Astrocyte (in vitro differentiated cells and primary cell): ENCODE measurements around the gene SCN10A. TPM values are rescaled to one million over a fixed set of nuclear protein-coding genes. Genes with fewer than 3 reads are reported as not detected.

Experiments
- DNase-seq: peaks from one replicate; pipeline ENCODE4 v3.0.0-alpha.2; 2010; ENCODE audit warnings: low read depth
- FAIRE-seq: peaks from 2 replicates; lab custom pipeline; 2011; peaks lifted over from hg19 to GRCh38; lab: Jason Lieb, UNC
- H2AFZ ChIP-seq: 2 replicates; pipeline ENCODE4 v1.6.0; 2012; ENCODE audit warnings: low read depth, low read length, inconsistent platforms
- H3K27ac ChIP-seq: 2 replicates; pipeline ENCODE4 v1.5.1; 2011; ENCODE audit warnings: low read depth, low read length, inconsistent platforms
- H3K27me3 ChIP-seq: 2 replicates; pipeline ENCODE4 v1.6.0; 2011; ENCODE audit warnings: low read length, inconsistent platforms; ENCODE audit not compliant: insufficient read depth
- H3K36me3 ChIP-seq: 2 replicates; pipeline ENCODE4 v1.5.1; 2011; ENCODE audit warnings: low read length, inconsistent platforms; ENCODE audit not compliant: insufficient read depth
- H3K4me1 ChIP-seq: 2 replicates; pipeline ENCODE4 v1.5.1; 2011; ENCODE audit warnings: low read length, inconsistent platforms; ENCODE audit not compliant: insufficient read depth
- H3K4me2 ChIP-seq: 2 replicates; pipeline ENCODE4 v1.6.0; 2012; ENCODE audit warnings: low read length, inconsistent platforms
- H3K4me3 ChIP-seq: 2 replicates; pipeline ENCODE4 v1.5.1; 2011; ENCODE audit warnings: low read depth, mild to moderate bottlenecking, low read length, inconsistent platforms; ENCODE audit not compliant: insufficient read depth
- H3K79me2 ChIP-seq: 2 replicates; pipeline ENCODE4 v1.6.0; 2012; ENCODE audit warnings: mild to moderate bottlenecking, low read length, inconsistent platforms; ENCODE audit not compliant: insufficient read depth
- H3K9ac ChIP-seq: 2 replicates; pipeline ENCODE4 v1.6.0; 2012; ENCODE audit warnings: mild to moderate bottlenecking, low read length, inconsistent platforms
- H3K9me3 ChIP-seq: 2 replicates; pipeline ENCODE4 v1.5.1; 2012; ENCODE audit warnings: low read depth, mild to moderate bottlenecking, low read length, inconsistent platforms; ENCODE audit not compliant: insufficient read depth
- H4K20me1 ChIP-seq: 2 replicates; pipeline ENCODE4 v1.6.0; 2012; ENCODE audit warnings: low read length, inconsistent platforms; ENCODE audit not compliant: insufficient read depth
- H3K27ac Mint-ChIP-seq: one replicate; pipeline ENCODE4 v1.8.0; 2021; ENCODE audit warnings: mild to moderate bottlenecking, mixed read lengths; ENCODE audit not compliant: unreplicated experiment
- H3K27me3 Mint-ChIP-seq: one replicate; pipeline ENCODE4 v1.8.0; 2021; ENCODE audit warnings: low read depth, mixed read lengths; ENCODE audit not compliant: unreplicated experiment
- H3K36me3 Mint-ChIP-seq: one replicate; pipeline ENCODE4 v1.8.0; 2021; ENCODE audit warnings: low read depth, mixed read lengths; ENCODE audit not compliant: unreplicated experiment
- H3K4me1 Mint-ChIP-seq: one replicate; pipeline ENCODE4 v1.8.0; 2021; ENCODE audit warnings: low read depth, mixed read lengths; ENCODE audit not compliant: unreplicated experiment
- H3K4me3 Mint-ChIP-seq: one replicate; pipeline ENCODE4 v1.8.0; 2021; ENCODE audit warnings: mild to moderate bottlenecking, moderate library complexity, mixed read lengths; ENCODE audit not compliant: unreplicated experiment
- H3K9me3 Mint-ChIP-seq: one replicate; pipeline ENCODE4 v1.8.0; 2021; ENCODE audit warnings: mild to moderate bottlenecking, mixed read lengths; ENCODE audit not compliant: unreplicated experiment
- CTCF ChIP-seq: IDR thresholded peaks from 2 replicates; pipeline ENCODE4 v1.5.1; 2011; ENCODE audit warnings: low read depth, mild to moderate bottlenecking, inconsistent platforms, low read length, moderate library complexity; ENCODE audit not compliant: insufficient read depth
- EZH2 ChIP-seq: IDR thresholded peaks from 2 replicates; pipeline ENCODE4 v1.6.1; 2012; ENCODE audit warnings: mild to moderate bottlenecking, low read length, inconsistent platforms; ENCODE audit not compliant: insufficient read depth
- total RNA-seq: library from RNA; stranded (reverse); gene quantifications from 2 replicates; pipeline ENCODE4 v1.2.1, GENCODE V29; 2021

Gene SCN10A
- total RNA-seq, 1 donor from 2014 or later: not detected

- peaks cover 18% of the 10 kb centered on the region for H3K27me3 Mint-ChIP-seq
- Histone ChIP-seq H3K4me3 (no peak overlapping the region), H2AFZ (no peak overlapping the region), H4K20me1 (no peaks in the 10 kb centered on the region), H3K27me3 (peaks cover 2% of the 10 kb centered on the region), H3K4me2 (no peak overlapping the region), H3K36me3 (no peaks in the 10 kb centered on the region), H3K9ac (no peak overlapping the region), H3K4me1 (no peaks in the 10 kb centered on the region), H3K9me3 (no peaks in the 10 kb centered on the region), H3K27ac (no peak overlapping the region), H3K79me2 (no peaks in the 10 kb centered on the region)
- FAIRE-seq (no peak), DNase-seq (no peak)
- TF ChIP-seq CTCF (no peak), EZH2 (no peak)
- no peak overlapping the region for H3K27ac Mint-ChIP-seq
- no peaks in the 10 kb centered on the region for H3K9me3 Mint-ChIP-seq
- H3K4me3 Mint-ChIP-seq: no peak overlapping the region
- H3K4me1 Mint-ChIP-seq: no peaks in the 10 kb centered on the region
- H3K36me3 Mint-ChIP-seq: no peaks in the 10 kb centered on the region
Observed at GRCh38 chr3:38746641-38747040, 69.4 kb downstream of the SCN10A start.

DNA sequence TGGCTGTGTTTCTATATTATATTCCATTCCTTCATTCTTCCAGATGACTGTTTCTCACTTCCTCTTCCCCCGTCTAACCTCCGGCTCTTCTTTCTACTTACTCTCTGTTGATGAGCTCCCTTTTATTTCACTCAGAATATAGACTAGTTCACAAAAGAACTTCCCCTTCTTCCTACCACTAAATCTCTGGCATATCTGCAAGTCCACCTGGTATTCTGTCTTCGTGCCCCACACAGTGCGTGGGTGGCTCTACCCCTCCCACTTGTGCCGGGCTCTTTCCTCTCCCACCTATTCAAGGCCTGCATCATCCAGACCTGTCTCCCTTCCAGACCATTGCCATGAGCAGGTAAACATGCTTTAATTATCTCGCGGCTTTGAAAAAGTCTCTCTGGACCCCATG is 73.0 kb downstream of the SCN10A start:
- FAIRE-seq (no peak), DNase-seq (no peak)
- H3K27me3 ChIP-seq: no peaks in the 10 kb centered on the region
- no peak for TF ChIP-seq CTCF
- no peak for TF ChIP-seq EZH2
- Mint-ChIP-seq H3K36me3 (no peaks in the 10 kb centered on the region), H3K9me3 (no peaks in the 10 kb centered on the region), H3K4me3 (no peak overlapping the region), H3K27me3 (peaks cover 23% of the 10 kb centered on the region), H3K4me1 (no peaks in the 10 kb centered on the region), H3K27ac (no peak overlapping the region)
- H3K27ac ChIP-seq: no peak overlapping the region
- H3K9me3 ChIP-seq: no peaks in the 10 kb centered on the region
- no peaks in the 10 kb centered on the region for H3K79me2 ChIP-seq
- H2AFZ ChIP-seq: no peak overlapping the region
- H3K36me3 ChIP-seq: no peaks in the 10 kb centered on the region
- H4K20me1 ChIP-seq: no peaks in the 10 kb centered on the region
- H3K4me3 ChIP-seq: no peak overlapping the region
- no peaks in the 10 kb centered on the region for H3K4me1 ChIP-seq
- no peak overlapping the region for H3K4me2 ChIP-seq
- H3K9ac ChIP-seq: no peak overlapping the region

DNA sequence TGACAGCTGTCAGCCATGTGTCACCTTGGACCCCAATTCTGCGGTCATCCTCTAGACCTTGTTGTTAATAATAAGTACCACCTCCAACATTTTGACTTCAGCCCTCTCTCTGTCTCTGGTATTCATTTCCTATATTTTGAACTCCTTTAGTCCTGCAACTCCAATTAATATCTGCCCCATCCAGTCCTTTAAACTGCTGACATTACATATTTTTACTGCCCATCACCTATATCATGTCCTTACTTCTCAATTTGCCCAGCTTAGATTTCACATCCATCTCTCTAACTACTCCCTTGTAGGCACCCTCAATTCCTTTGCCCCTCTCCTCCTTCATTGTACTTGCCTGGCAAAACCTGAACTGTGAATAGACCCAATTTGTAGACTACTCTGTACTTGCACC is 73.5 kb downstream of the SCN10A start:
- H3K36me3 ChIP-seq: no peaks in the 10 kb centered on the region
- no peaks in the 10 kb centered on the region for H4K20me1 ChIP-seq
- no peaks in the 10 kb centered on the region for H3K27me3 ChIP-seq
- no peak overlapping the region for H3K4me3 Mint-ChIP-seq
- no peaks in the 10 kb centered on the region for H3K4me1 ChIP-seq
- no peak overlapping the region for H3K4me3 ChIP-seq
- no peak overlapping the region for H3K9ac ChIP-seq
- TF ChIP-seq EZH2: no peak
- no peak for TF ChIP-seq CTCF
- H3K9me3 Mint-ChIP-seq: no peaks in the 10 kb centered on the region
- H3K4me2 ChIP-seq: no peak overlapping the region
- H3K79me2 ChIP-seq: no peaks in the 10 kb centered on the region
- H3K27ac Mint-ChIP-seq: no peak overlapping the region
- no peaks in the 10 kb centered on the region for H3K9me3 ChIP-seq
- peaks cover 23% of the 10 kb centered on the region for H3K27me3 Mint-ChIP-seq
- FAIRE-seq (no peak), DNase-seq (no peak)
- no peak overlapping the region for H3K27ac ChIP-seq
- no peak overlapping the region for H2AFZ ChIP-seq
- no peaks in the 10 kb centered on the region for H3K4me1 Mint-ChIP-seq
- H3K36me3 Mint-ChIP-seq: no peaks in the 10 kb centered on the region
